Fibroblast of skin of right biceps (primary cell): ENCODE data around the gene AGAP1.

Experiments
- DNase-seq: peaks from one replicate; pipeline ENCODE4 v3.0.0-alpha.2; 2013

The AGAP1 gene

DNA sequence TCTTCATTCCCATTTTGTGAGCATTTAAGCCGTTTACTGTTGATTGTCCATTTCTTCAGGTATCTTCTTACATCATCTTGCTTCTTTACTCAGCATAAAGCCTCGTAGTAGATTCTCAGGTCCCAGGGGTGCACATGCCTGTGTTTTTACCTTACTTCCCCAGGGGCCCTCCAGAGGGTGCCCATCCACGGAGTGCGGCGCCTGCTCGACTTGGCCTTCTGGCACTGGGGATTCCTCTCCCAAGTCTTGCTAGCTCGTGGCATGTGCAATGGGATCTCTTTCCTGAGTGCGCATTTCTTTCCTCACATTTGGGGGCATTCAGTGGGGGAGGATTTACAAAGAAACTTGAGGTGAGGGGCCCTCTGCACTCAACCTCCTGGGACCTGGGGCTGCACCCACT, 148.1 kb downstream of the AGAP1 start:
- DNase-seq, result no peak

DNA sequence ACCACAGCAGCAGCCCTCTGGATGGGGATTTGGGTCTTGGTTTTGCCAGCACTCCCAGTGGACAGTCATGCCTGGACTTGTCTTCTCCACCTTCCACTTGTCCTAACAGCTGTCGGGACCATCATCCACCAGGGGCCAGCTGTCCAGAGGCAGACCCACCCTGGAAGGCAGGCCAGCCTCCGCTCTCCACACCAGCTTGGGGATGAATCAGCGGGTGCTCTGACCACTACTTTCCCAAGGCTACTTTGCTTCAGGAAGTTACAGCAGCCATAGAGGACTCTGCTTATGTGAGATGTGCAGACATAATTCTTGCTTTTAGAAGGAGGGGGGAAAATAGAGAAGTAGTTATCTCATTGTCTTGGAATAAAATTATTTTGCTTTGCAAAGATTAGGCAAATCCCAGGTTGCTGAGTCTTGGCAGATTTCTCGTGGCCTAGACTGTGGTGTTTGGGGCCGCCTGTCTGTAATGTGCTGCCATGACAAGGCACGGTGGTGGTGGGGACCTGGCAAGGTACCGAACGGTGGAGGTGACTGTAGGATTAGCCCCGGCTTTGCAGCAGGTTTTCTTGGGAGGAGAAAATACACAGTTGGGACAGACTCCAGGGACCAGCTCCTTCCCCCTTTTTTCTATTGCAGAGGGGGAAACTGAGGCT, 148.7 kb downstream of the AGAP1 start:
- no peak for DNase-seq

DNA sequence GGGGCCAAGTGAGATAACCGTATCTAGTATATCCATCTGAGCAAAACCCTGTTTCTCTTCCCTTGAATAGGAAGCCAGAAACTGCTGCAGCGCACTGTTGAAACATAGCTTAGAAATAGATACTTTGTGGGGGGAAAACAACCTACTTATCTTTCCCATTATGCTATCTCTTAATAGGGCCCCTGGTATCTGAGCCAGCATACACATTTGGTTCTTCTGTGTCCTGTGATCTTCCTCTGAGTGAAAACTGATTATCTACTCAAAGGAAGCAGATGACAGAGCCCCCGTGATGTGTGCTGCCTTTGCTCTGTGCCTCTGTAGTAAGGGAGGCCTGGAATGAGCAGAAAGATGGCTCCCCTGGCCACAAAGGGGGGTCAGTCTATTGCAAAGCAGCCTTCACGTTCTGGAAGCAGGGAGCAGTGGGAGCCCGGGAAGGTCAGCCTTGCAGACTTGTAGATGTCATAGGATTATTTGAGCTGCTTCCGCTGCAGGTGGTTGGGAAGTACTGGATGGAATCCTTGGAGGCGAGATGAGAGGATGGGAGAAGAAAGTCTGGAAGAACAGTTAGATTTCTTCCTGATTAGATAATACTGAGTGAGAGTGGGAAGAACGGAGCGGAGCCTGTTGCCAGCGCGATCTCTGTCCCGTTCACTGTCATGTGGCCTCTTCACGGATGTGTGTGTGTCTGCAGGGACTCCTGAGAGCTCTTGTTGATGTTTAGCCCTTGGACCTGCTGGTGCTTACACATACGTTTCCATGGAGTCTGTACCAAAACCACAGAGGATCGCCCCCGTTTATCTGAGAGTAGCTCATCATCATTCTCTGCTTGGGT, 150.1 kb downstream of the AGAP1 start:
- DNase-seq, result no peak

DNA sequence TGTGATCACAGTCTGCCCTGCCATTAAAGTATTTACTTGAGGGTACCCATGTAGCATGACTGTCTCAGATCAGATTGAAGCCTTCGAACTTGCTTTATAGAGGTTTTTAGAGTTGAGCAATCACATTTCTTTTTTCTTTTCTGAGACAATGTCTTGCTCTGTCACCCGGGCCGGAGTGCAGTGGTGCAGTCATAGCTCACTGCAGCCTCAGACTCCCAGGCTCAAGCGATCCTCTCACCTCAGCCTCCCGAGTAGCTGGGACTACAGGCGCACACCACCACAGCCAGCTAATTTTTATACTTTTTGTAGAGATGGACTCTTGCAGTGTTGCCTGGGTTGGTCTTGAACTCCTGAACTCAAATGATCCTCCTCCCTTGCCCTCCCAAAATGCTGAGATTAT, 153.4 kb downstream of the AGAP1 start:
- DNase-seq, result no peak

DNA sequence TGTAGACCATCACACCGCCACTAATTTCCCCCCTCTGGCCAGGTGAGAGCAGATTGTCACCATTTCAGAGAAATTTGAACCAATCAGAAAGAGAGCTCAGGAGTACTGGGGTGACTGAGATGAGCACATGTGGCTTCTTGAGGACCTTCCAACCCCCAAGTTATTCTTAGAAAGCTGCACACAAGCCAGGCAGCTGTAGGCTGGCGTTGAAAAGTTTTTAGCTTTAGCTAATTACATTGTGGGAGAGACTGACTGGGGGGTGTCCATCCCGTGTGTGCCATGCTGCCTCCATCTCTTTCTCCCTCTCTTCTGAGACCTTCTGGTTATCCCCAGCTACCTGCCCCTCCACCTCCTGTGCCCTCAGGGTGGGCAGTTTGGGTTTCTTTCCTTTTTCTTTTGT, 154.0 kb downstream of the AGAP1 start:
- DNase-seq, result no peak

DNA sequence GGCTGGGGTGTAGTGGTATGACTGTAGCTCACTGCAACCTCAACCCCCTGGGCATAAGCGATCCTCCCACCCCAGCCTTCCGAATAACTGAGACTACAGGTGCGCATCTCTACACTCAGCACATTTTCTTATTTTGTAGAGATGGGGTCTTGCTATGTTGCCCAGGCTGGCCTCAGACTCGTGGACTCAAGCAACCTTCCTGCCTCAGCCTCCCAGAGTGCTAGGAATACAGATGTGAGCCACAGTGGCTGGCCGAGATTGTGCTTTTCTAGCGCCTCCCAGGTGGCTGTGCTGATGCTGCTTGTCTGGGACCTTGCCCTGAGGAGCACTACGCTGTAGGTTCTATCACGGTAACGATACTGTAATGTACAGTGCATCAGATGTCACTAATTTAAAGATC, 155.6 kb downstream of the AGAP1 start:
- DNase-seq, result no peak

DNA sequence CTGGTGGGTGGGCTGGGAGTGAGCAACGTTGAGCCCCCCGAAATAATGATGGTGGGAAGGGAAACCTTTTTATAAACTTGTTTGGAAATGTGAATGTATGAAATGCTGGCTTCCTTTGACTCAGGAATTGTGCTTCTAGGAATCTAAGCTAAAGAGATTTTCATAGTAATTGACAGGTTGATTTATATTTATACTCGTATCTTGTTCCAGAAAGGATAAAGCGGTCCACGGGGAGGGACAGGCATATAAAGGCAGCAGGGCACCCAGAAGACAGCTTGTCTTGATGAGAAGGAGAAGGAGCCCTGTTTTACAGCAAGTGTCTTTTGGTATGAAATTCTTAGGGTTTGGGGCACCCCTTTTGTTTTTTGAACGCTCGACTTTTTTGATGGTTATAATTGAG, 157.8 kb downstream of the AGAP1 start:
- no peak for DNase-seq

DNA sequence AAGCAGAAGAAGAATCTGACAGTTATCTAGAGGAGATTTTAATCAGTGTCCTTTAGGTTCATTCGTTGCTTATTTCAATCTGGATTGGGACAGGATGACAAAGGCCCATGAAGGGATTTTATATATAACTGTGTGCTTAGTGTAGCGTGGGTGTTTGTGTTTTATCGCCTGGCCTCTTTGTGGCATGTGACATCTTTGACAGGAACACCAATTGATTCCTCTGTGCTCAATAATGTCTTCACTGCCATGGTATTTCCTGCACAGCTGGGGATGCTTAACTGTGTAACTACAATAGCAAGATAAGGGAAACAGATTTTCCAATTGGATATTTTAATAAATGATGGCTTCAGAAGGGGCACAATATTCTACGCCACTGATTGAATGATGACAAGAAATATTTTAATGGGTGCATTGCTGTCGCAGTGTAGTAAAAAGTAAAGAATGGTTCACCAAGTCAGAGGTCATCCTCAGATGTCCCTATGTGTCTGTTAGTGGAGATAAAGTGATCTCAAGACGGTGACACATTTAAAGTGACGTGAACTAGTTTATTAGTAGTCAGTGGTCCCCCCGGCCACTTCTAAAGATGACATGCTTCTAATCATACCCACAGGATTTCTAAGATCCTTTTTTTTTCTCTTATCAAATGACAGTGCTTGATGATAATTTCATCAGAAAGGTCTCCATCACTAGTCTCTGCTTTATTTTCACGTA, 160.4 kb downstream of the AGAP1 start:
- DNase-seq, result peak; percentile 64

DNA sequence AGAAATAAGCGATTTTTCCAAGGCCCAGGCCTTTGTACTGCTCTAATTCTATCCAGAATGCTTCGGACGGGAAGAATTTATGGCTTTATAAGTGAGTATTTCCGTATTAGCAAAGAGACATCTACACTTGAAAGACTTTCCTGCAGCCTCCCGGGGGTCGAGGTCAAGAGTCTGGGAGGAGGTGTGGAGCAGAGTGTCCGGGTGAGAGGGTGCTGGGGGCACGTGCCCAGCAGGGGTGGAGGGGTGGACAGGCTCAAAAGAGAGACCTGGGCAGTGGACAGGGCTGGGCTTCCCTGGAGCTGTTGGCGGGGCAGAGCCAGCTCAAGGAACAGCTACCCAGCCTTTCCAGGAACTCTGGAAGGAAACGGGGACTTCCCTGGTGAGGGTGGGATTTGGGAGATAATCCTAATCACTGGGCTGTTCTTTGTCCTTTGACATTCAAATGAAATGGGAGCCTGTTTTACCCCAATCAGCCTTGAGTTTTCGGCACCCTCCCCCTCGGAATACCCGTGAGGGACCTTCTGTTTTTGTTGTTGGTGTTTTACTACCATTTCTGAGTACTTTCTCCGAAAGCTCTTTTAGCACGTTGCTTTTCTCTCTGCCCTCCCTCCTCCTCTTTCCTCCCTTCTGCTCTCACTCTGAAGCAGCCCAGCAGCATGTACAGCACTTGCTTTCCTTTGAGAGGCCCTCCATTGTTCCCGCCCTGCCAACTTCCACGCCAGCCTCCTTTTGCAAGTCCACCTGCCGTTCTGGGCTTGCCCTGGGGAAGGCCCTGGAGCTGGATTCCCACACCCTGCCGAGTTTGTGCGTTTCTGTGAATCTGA, 164.7 kb downstream of the AGAP1 start:
- no peak for DNase-seq

DNA sequence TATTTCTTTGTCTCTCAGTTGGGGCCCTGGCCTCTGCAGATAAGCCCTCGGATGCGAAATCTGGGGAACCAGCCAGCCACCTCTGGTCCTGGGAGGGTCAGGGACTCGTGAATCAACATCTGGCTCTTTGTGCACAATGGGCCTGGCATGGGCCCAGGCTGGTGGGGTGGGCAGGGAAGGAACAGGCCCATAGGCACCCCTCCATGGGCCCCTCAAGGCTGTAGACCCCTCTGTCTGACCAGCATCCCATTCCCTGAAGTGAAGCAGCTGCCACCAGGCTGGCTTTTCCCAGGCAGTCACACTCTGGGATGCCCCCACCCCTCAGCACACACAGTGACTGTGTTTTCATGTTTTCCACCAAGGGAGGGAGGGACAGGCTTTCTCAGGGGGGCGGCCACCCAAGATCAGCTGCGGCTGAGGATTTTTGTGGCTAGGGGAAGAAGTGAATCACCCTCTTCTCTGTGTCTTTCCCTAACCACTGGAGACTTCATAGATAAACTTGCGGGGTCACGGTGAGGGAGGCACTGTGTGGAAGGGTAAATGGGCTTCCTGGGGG, 166.0 kb downstream of the AGAP1 start:
- peak; percentile 92 for DNase-seq

DNA sequence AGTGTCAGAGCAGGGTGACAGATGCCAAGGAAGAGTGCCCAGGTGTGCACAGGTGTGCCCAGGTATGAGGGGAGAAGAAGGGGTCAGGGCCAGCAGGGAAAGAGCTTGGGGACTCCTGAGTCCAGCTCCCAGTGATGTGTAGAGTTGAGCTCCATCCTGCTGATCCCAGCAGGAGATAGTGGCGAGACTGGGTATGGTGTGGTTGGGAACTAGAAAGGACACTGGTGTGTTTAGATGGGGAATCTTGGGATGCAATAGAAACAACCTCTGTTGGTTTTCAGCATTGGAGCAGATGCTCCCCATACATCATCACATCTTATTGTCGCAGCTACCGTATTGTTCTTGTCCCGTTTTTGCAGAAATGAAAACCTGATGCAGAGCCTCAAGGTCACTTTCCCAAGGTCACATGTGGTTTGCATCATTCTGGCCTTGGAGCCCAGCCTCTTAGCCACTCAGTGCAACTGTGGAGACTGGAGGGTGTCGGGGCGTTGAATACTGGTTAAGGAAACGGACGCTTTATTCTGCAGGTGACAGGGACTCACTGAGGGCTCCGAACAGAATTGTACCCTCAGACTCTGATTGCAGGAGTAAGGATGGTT, 166.7 kb downstream of the AGAP1 start:
- no peak for DNase-seq

DNA sequence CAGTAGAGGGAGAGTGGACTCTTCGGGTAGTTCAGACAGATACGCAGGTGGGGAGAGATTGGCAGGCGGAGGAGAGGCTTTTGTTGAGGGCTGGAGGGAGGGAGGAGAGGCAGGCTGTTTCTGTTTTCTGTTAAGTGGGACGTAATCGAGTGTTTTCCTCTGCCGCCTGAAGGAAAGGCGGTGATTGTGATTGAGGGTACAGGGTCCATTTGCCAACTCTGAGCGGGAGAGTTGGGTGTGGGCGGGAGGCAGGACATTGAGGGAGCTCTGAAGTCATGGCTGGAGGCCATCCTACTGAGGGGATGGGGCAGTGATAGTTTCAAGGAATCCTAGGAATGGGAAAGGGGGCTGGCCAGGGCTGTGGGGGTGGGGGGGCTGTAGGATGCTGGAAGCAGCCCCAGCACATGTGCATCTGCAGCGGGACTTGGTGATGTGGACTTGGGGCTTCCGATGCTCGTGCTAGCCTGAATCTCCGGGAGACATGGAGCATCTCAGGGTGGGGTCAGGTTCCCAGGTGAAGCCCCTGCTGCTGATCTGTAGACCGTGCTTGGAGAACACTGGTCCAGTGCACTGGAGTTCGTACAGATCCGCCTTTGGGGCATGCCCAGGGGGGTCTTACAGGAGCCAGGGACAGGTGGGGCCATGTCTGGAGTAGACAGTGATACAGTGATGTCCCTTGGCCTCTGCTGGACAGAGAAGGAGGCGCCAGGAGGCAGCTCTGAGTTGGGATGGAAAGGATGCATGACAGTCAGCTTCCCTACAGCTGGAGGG, 167.5 kb downstream of the AGAP1 start:
- peak; percentile 36 for DNase-seq

DNA sequence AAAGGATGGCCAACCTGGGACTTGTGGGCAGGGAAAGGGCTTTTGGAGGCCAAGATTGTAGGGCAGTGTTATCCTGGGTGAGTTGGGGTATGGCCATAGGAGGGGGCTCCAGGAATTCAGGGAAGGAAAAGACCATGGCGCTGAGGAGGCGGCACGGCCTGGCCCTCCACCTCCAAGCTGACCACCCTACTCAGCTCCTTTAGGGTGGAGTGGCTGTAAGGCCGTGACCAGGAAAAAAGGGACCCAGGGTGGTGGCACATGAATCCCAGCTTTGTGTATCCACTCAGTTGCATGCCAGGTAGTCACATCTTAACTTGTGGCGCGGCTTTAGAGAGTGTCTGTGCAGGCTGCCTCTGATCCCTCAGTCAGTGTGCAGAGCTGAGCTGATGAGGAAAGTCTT, 168.1 kb downstream of the AGAP1 start:
- DNase-seq, result no peak

DNA sequence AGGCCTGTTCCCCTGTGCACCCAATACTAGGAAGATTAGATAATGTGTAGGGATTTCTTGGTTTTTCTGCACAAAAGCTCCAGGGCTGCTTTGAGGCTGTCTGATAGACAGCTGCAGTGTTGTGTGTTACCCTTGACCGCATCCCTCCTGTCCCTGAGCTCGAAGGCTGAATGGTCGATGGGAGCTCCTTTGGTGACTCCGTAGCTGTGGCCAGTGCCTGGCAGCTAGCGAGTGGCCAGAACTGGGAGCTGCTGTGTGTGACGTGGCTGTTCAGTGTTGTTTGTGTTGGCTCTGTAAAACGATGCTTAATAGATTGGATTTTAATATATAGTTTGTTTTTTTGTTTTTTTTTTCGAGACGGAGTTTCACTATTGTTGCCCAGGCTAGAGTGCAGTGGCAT, 170.0 kb downstream of the AGAP1 start:
- no peak for DNase-seq

DNA sequence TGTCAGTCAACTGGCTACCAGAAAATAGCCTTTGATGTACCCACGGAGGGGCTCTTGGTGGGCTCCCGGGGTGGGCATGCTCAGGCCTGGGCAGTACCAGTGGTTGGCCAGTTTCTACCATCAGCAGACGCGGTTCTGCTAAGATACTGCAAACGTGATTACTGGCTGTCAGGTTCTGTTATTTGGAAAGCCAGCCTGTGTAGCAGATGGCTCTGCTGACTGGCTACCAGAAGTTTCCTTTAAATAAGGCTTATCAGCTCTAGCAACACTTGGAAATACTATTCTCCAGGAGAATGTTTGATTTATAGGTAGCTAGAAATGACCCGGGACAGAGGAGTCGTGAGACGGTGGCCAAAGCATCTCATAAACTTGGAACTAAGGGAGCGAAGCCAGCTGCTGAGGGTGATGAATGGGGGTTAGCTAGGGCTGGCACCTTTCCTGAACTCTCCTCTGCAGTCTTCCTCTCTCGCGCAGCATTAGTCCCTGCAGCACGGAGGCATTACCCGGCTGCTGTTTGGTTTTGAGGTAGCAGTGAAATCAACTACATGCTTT, 171.9 kb downstream of the AGAP1 start:
- DNase-seq, result no peak

DNA sequence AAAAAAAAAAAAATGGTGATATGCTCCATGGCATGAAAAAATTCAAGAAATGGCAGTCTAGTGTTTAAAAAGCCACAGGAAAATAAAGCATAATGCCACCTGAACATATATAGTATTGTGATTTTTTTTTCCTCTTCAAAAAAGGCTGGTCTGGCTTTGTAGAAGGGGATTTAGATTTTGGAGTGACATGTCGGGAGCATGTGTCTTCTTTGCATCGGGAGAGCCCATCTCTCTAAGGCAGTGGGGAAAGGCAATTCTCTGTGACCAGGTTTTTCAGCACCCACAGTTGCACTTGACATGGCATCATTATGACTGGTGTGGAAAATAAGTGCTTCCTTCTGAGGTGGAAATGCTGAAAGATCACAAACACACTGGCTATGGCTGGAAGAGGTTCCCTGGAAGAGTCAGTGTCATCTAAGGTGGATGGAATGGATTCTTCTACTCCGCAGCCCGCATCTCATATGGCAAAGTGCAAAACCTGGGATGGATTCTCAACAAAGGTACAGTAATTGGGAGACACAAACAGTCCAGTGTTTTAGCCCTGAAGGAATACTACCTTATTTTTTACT, 172.5 kb downstream of the AGAP1 start:
- peak; percentile 88 for DNase-seq

DNA sequence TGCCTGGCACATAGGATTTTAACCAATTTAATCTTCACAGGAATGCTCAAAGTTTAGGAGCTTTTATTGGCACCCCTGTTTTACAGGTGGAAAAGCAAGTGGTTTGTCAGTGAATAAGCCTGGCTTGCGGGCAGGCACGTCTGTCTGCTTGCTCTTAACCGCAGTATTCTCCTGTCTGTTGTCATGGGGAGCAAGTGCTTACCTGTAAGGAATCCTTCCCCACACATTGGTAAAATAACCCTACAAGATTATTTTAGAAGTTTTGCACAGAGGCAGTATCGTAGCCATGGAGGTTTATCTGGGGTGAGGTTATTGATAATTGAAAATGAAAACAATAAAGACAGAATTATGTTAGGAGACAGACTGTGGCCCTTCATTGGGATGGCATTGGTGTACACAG, 174.9 kb downstream of the AGAP1 start:
- no peak for DNase-seq

DNA sequence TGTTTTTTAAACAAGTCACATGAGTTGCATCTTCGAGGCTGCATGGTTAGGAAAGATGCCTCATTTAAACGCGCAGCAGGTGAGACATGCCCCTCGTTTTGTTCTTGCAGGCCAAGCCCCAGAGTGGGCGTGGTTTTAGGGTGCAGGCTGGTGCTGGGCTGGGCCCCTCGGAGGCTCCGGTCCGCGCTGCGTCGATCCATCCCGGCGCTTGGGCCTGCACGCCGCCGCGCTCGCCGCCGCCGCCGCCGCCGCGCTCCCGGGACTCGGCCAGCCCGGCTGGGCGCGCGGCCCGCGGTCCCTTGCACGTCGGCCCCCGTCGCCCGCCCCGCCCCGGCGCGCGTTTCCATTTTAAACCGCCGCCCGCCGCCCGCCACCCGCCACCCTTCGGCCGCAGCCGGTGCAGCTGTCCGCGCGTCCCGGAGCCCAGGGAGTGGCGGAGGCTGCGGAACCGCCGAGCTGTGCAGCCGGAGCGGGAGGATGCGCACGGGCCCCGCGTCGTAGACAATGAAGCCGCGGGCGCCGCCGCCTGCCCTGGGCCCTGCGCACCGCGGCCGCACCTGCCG, 175.5 kb downstream of the AGAP1 start:
- DNase-seq, result peak; percentile 69

DNA sequence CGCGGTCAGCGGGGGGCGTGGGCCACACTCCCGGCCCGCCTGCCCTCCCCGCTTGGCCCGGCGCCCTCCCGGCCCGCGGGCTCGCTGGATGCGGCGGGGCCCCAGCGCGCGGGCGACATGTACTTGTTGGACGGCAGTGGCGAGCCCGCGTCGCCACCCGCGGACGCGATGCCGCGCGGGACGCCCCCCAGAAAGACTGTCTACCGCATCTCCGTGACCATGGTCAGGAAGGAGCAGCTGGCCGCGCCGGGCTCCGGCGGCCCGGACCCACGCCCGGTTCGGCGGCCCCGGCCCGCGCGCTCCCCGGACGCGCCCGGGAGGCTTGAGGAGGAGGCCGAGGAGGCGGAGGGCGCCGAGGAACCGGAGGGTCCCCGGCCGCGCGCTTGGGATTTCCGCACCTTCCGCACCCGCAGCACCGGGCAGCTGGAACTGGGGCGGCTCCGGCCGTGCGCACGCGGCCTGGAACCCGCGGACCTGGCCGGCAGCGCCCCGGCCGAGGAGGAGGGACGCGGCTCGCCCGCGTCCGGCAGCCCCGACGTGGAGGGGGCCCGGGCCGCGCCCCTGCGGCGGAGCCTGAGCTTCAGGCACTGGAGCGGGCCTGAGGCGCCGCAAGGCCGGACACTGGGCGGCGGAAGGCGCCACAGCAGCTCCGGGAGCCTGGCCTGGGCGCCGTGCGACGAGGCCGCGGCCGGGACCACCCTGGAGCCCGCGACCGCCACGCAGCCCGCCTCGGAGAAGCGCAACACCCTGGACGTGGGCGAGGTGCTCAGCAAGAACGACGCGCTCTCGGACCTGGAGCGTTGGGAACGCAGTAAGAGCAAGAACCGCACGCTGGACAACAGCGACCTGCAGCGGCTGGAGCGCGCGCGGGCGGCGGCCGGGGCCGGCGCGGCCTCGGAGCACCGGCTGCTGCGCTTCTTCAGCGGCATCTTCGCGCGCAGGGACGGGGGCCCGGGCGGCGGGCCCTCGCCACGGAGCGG, 176.4 kb downstream of the AGAP1 start:
- peak; percentile 74 for DNase-seq
